Natural killer cell (primary cell): Measurements from ENCODE around the gene CCDC190. TPM values are rescaled to one million over a fixed set of nuclear protein-coding genes. Genes with fewer than 3 reads are reported as not detected.
"Not testable (repeated sequence)": the region's sequence is repeated elsewhere in the genome, so short reads cannot be mapped to it uniquely, and the experiment has no call there.

Source experiments
- ATAC-seq, 3 donors: fragments of 150-1000 bp in 2 of 3; fragments of 200-7000 bp in 1 of 3; cut with Tn5 transposase; 1 replicate in 1 of 3; 2 replicates in 2 of 3; pipeline ENCODE4 v1.10.0; 2021; ENCODE audit warnings: mild to moderate bottlenecking in 2 of 3, moderate library complexity in 2 of 3
- DNase-seq, 2 donors: peaks; one replicate each; pipeline versions ENCODE4 v3.0.0 to v3.0.0-alpha.2; 2013 to 2021; ENCODE audit warnings: mixed read lengths in 1 of 2
- H3K27ac ChIP-seq: one replicate; pipeline ENCODE4 v1.5.1; 2013; ENCODE audit warnings: mild to moderate bottlenecking, low read length
- H3K27me3 ChIP-seq: one replicate; pipeline ENCODE4 v1.6.1; 2013; ENCODE audit warnings: low read length; ENCODE audit not compliant: control insufficient read depth, insufficient read depth
- H3K36me3 ChIP-seq: one replicate; pipeline ENCODE4 v1.6.1; 2013; ENCODE audit warnings: low read length; ENCODE audit not compliant: control insufficient read depth, insufficient read depth
- H3K4me1 ChIP-seq: one replicate; pipeline ENCODE4 v1.6.1; 2013; ENCODE audit warnings: low read length; ENCODE audit not compliant: control insufficient read depth, insufficient read depth
- H3K4me3 ChIP-seq: one replicate; pipeline ENCODE4 v1.5.1; 2013; ENCODE audit warnings: low read length
- H3K9me3 ChIP-seq: one replicate; pipeline ENCODE4 v1.6.1; 2013; ENCODE audit warnings: low read length; ENCODE audit not compliant: control insufficient read depth, insufficient read depth
- H3K27ac Mint-ChIP-seq, 2 donors: one replicate each; pipeline ENCODE4 v1.8.0; 2022; ENCODE audit warnings: mild to moderate bottlenecking in 2 of 2, mixed read lengths in 2 of 2, moderate library complexity in 1 of 2
- H3K27me3 Mint-ChIP-seq, 2 donors: one replicate each; pipeline ENCODE4 v1.8.0; 2022; ENCODE audit warnings: low read depth in 2 of 2, mixed read lengths in 2 of 2
- H3K36me3 Mint-ChIP-seq: one replicate; pipeline ENCODE4 v1.8.0; 2022; ENCODE audit warnings: mixed read lengths
- H3K4me1 Mint-ChIP-seq, 2 donors: one replicate each; pipeline ENCODE4 v1.8.0; 2022; ENCODE audit warnings: mixed read lengths in 2 of 2
- H3K4me3 Mint-ChIP-seq: one replicate; pipeline ENCODE4 v1.8.0; 2022; ENCODE audit warnings: mild to moderate bottlenecking, moderate library complexity, mixed read lengths
- H3K9me3 Mint-ChIP-seq, 2 donors: one replicate each; pipeline ENCODE4 v1.8.0; 2022; ENCODE audit warnings: mixed read lengths in 2 of 2
- CTCF ChIP-seq: fragments of 200-600 bp; IDR thresholded peaks from one replicate; pipeline ENCODE4 v1.8.0; 2022; ENCODE audit warnings: antibody characterized with exemption
- WGBS: methylation state at CpG from one replicate; pipeline ENCODE4 v1.1.7; 2013; ENCODE audit warnings: missing lambda C conversion rate; ENCODE audit not compliant: insufficient coverage; 5-methylcytosine and 5-hydroxymethylcytosine counted together
- intact Hi-C: fragments of 100-400 bp; cut with micrococcal nuclease; formaldehyde crosslinking; loops from one replicate; pipeline ENCODE4 v1.14.2; 2022
- total RNA-seq, 4 donors: library from RNA; stranded (reverse); fragments of 120-200 nt in 1 of 4; gene quantifications; one replicate each; pipeline versions ENCODE4 v1.2.3 to v1.2.4, GENCODE V29; 2013 to 2022

CCDC190 gene
- total RNA-seq, 3 donors from 2014 or later (not counting 1 experiment from before 2014, with no cell fraction given): not detected

GRCh38 chr1:162876751-162877150, 15.8 kb upstream of the CCDC190 start:
- Mint-ChIP-seq H3K27me3 (peaks cover 23 to 43% of the 10 kb centered on the region in 2 donors), H3K4me1 (no peaks in the 10 kb centered on the region), H3K4me3 (no peak overlapping the region), H3K9me3 (no peaks in the 10 kb centered on the region), H3K36me3 (no peaks in the 10 kb centered on the region), H3K27ac (no peak overlapping the region)
- TF ChIP-seq CTCF: no peak
- H3K9me3 ChIP-seq: no peaks in the 10 kb centered on the region
- DNase-seq (no peak), ATAC-seq (no peak)
- 51% methylated on average over 3 of the region's 3 CpGs for WGBS
- intact Hi-C loops: no loop called here
- H3K4me1 ChIP-seq: no peaks in the 10 kb centered on the region
- H3K36me3 ChIP-seq: no peaks in the 10 kb centered on the region
- H3K27me3 ChIP-seq: peaks cover 3% of the 10 kb centered on the region
- no peak overlapping the region for H3K27ac ChIP-seq
- H3K4me3 ChIP-seq: no peak overlapping the region

- intact Hi-C loops: no loop called here
- no peaks in the 10 kb centered on the region for H3K9me3 ChIP-seq
These were observed 13.0 kb upstream of the CCDC190 start for GRCh38 chr1:162873671-162874666.

GRCh38 chr1:162872981-162873380, 12.0 kb upstream of the CCDC190 start:
- H3K27me3 Mint-ChIP-seq: peaks cover 40 to 62% of the 10 kb centered on the region in 2 donors
- intact Hi-C loops: no loop called here
- no peak for TF ChIP-seq CTCF
- Histone ChIP-seq H3K27me3 (peaks cover 3% of the 10 kb centered on the region), H3K36me3 (no peaks in the 10 kb centered on the region), H3K4me1 (no peaks in the 10 kb centered on the region), H3K4me3 (no peak overlapping the region), H3K9me3 (no peaks in the 10 kb centered on the region), H3K27ac (no peak overlapping the region)
- no peaks in the 10 kb centered on the region for H3K9me3 Mint-ChIP-seq
- no peaks in the 10 kb centered on the region for H3K4me1 Mint-ChIP-seq
- no peaks in the 10 kb centered on the region for H3K36me3 Mint-ChIP-seq
- no peak overlapping the region for H3K27ac Mint-ChIP-seq
- ATAC-seq (no peak), DNase-seq (no peak)
- no peak overlapping the region for H3K4me3 Mint-ChIP-seq
- WGBS: 65% methylated on average over 3 of the region's 3 CpGs

More at GRCh38 chr1:162873671-162874666, 13.0 kb upstream of the CCDC190 start:
- no peak overlapping the region for H3K27ac Mint-ChIP-seq
- Histone ChIP-seq H3K27me3 (peaks cover 3% of the 10 kb centered on the region), H3K36me3 (no peaks in the 10 kb centered on the region), H3K27ac (no peak overlapping the region), H3K4me3 (no peak overlapping the region), H3K4me1 (no peaks in the 10 kb centered on the region)
- no peak for TF ChIP-seq CTCF
- no peaks in the 10 kb centered on the region for H3K36me3 Mint-ChIP-seq
- H3K9me3 Mint-ChIP-seq: no peaks in the 10 kb centered on the region
- DNase-seq: no peak
- H3K4me3 Mint-ChIP-seq: no peak overlapping the region
- 87% methylated on average over 7 of the region's 8 CpGs for WGBS
- no peak for ATAC-seq
- peaks cover 38 to 59% of the 10 kb centered on the region in 2 donors for H3K27me3 Mint-ChIP-seq
- H3K4me1 Mint-ChIP-seq: no peaks in the 10 kb centered on the region

- H3K4me3 Mint-ChIP-seq, intact Hi-C loops, H3K9me3 ChIP-seq, H3K4me3 ChIP-seq, H3K4me1 ChIP-seq, H3K36me3 Mint-ChIP-seq, DNase-seq, H3K27ac ChIP-seq, H3K27me3 ChIP-seq, ATAC-seq, H3K4me1 Mint-ChIP-seq, H3K9me3 Mint-ChIP-seq, H3K27ac Mint-ChIP-seq, H3K36me3 ChIP-seq: not testable (repeated sequence)
- WGBS: no CpG with 5 or more reads among the region's 1 CpG
- peaks cover 31 to 57% of the 10 kb centered on the region in 2 donors for H3K27me3 Mint-ChIP-seq
These were observed 10.4 kb upstream of the CCDC190 start for GRCh38 chr1:162871417-162871816.
